GM23248 (cell line): Measurements from ENCODE around the gene UBXN10. TPM values are rescaled to one million over a fixed set of nuclear protein-coding genes. Genes with fewer than 3 reads are reported as not detected.

Experiments
- DNase-seq: peaks from one replicate; pipeline ENCODE4 v3.0.0-alpha.2; 2015
- H2AFZ ChIP-seq: fragments of 200-600 bp; sonication (generic); 2 replicates; pipeline ENCODE4 v1.6.1; 2016; ENCODE audit warnings: antibody characterized with exemption
- H3F3A ChIP-seq: fragments of 200-600 bp; sonication (generic); 2 replicates; pipeline ENCODE4 v1.6.1; 2016; ENCODE audit warnings: mild to moderate bottlenecking, antibody characterized with exemption, mixed run types; ENCODE audit not compliant: insufficient read depth
- H3K27ac ChIP-seq: fragments of 200-600 bp; sonication (generic); 2 replicates; pipeline ENCODE4 v1.5.1; 2016; ENCODE audit warnings: mild to moderate bottlenecking
- H3K27me3 ChIP-seq: fragments of 200-600 bp; sonication (generic); replicated peaks from 2 replicates; pipeline ENCODE4 v1.6.1; 2016; ENCODE audit warnings: mild to moderate bottlenecking; ENCODE audit not compliant: insufficient read depth
- H3K36me3 ChIP-seq: fragments of 200-600 bp; sonication (generic); 2 replicates; pipeline ENCODE4 v1.6.1; 2016; ENCODE audit warnings: low read depth, mild to moderate bottlenecking
- H3K4me1 ChIP-seq: fragments of 200-600 bp; sonication (generic); 2 replicates; pipeline ENCODE4 v1.6.1; 2016; ENCODE audit warnings: mild to moderate bottlenecking; ENCODE audit not compliant: insufficient read depth
- H3K4me2 ChIP-seq: fragments of 200-600 bp; sonication (generic); one replicate; pipeline ENCODE4 v1.6.1; 2016; ENCODE audit warnings: mild to moderate bottlenecking; ENCODE audit not compliant: unreplicated experiment
- H3K4me3 ChIP-seq: fragments of 200-600 bp; sonication (generic); 2 replicates; pipeline ENCODE4 v1.5.1; 2016; ENCODE audit warnings: mild to moderate bottlenecking
- H3K79me2 ChIP-seq: fragments of 200-600 bp; sonication (generic); 2 replicates; pipeline ENCODE4 v1.6.1; 2016; ENCODE audit warnings: mild to moderate bottlenecking; ENCODE audit not compliant: insufficient read depth
- H3K9ac ChIP-seq: fragments of 200-600 bp; sonication (generic); 2 replicates; pipeline ENCODE4 v1.6.1; 2016; ENCODE audit warnings: mild to moderate bottlenecking
- H3K9me2 ChIP-seq: fragments of 200-600 bp; sonication (generic); 2 replicates; pipeline ENCODE4 v1.6.1; 2016; ENCODE audit warnings: mixed run types, mild to moderate bottlenecking, moderate library complexity; ENCODE audit not compliant: insufficient read depth
- H3K9me3 ChIP-seq: fragments of 200-600 bp; sonication (generic); one replicate; pipeline ENCODE4 v1.6.1; 2017; ENCODE audit warnings: low read depth
- H4K20me1 ChIP-seq: fragments of 200-600 bp; sonication (generic); 2 replicates; pipeline ENCODE4 v1.6.0; 2016; ENCODE audit not compliant: insufficient read depth
- EZH2 ChIP-seq: fragments of 200-600 bp; sonication (generic); IDR thresholded peaks from 2 replicates; pipeline ENCODE4 v1.6.1; 2018; ENCODE audit warnings: antibody characterized with exemption, mild to moderate bottlenecking; ENCODE audit not compliant: insufficient read depth, poor library complexity, severe bottlenecking
- EZH2phosphoT487 ChIP-seq: fragments of 200-600 bp; sonication (generic); IDR thresholded peaks from 2 replicates; pipeline ENCODE4 v1.6.1; 2018; ENCODE audit warnings: antibody characterized with exemption, moderate library complexity, mild to moderate bottlenecking, low read depth; ENCODE audit not compliant: insufficient read depth
- WGBS, 2 experiments: methylation state at CpG; one replicate each; pipeline ENCODE4 v1.1.6; 2015 to 2017; ENCODE audit warnings: low lambda C conversion rate in 2 of 2, low coverage in 1 of 2; ENCODE audit errors: missing lambda C conversion rate in 2 of 2; 5-methylcytosine and 5-hydroxymethylcytosine counted together
- in situ Hi-C: fragments of 300-500 bp; cut with MboI; formaldehyde crosslinking; loops from 2 replicates; pipeline ENCODE4 v1.15.0; 2020
- polyA plus RNA-seq: library from polyadenylated mRNA; unstranded; fragments of >200 nt; fragmentation: Nextera tagmentation; extraction: Ambion mirVana; gene quantifications from 2 replicates; pipeline ENCODE4 v1.2.1, GENCODE V29; 2016
- total RNA-seq: library from RNA; depleted of rRNA; stranded (reverse); fragments of >200 nt; shearing (Covaris generic); gene quantifications from 2 replicates; pipeline ENCODE4 v1.2.3, GENCODE V29; 2014

Gene UBXN10
- total and polyA plus RNA-seq, 2 experiments from 2014 or later: 0.11 TPM; not detected in 1

DNA sequence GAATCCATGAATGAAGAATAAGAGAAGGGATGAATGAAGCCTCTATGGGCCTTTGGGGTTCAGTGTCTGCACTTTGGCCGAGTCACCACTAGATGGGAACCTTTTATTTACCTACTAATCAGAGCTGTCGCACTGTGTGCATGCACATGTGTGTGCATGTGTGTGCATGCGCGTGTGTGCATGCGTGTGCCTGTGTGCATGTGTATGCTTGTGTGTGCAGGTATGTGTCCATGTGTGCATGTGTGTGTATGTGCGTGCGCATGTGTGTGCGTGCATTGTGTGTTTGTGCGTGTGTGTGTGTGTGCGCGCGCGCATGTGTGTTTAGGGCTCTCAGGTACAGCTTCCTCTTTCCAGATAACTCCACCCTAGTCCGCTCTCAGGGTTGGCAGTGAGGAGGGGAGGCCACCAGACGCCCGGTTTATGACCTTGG, 20.4 kb upstream of the UBXN10 start:
- Histone ChIP-seq H3K4me3 (no peak overlapping the region), H4K20me1 (no peaks in the 10 kb centered on the region), H3K4me2 (no peak overlapping the region), H3K36me3 (no peaks in the 10 kb centered on the region), H3F3A (no peaks in the 10 kb centered on the region), H3K4me1 (no peaks in the 10 kb centered on the region), H3K79me2 (no peaks in the 10 kb centered on the region), H3K27me3 (no peaks in the 10 kb centered on the region; the same call in 1 of the 2 replicates), H3K9me2 (no peaks in the 10 kb centered on the region), H3K9me3 (no peaks in the 10 kb centered on the region), H2AFZ (no peak overlapping the region), H3K27ac (no peak overlapping the region), H3K9ac (no peak overlapping the region)
- WGBS, 2 experiments: 90 to 93% methylated on average over 16 of the region's 16 CpGs
- no peak for TF ChIP-seq EZH2phosphoT487
- TF ChIP-seq EZH2: no peak
- peak; percentile 43 for DNase-seq
- in situ Hi-C loops: no loop called here

DNA sequence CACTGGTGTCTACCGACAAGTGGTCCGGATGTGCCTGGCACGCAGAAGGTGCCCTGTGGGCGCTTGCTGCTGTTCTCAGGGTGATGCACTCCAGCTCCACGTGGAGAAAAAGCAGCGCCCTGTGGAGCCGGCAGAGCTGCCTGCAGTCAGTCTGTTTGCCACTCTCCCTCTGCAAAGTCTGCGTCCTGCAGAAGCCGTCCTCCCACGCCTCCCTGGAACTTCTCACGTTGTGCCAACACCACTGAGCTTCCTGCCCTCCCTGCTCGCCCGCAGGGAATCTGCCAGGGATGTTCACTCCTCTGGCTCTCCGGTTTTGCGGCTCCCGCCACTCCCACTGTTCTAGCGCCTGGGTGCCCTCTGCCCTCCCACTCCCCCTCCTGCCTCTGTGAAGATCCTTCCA, 19.8 kb upstream of the UBXN10 start:
- WGBS, 2 experiments: 49 to 56% methylated on average over 13 to 17 of the region's 17 CpGs

DNA sequence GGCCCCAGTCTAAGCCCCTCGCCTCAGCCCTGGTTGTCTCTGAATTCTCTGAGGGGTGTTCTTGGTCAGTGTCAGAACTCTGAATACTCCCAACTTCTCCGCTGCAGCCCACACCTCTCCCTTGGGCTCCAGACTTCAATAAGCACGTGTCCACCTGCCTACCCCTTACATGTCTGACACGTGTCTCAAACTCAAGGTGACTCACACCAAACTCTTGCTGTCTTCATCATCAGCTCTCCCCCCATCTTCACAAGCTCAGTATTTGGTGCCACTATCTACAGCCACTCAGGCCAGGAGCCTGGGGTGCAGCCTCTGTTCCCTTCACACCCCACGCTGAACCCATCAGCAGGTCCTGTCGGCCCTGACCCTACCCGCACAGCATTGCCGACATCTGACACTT, 18.8 kb upstream of the UBXN10 start:
- in situ Hi-C loops: no loop called here
- H3K4me2 ChIP-seq: no peak overlapping the region
- WGBS, 2 experiments: 70 to 78% methylated on average over 8 of the region's 8 CpGs

More for the DNA sequence above, 19.8 kb upstream of the UBXN10 start:
- no peak overlapping the region for H3K4me2 ChIP-seq
- no peaks in the 10 kb centered on the region; the same call in 1 of the 2 replicates for H3K27me3 ChIP-seq
- H3F3A ChIP-seq: no peaks in the 10 kb centered on the region
- TF ChIP-seq EZH2 (no peak), EZH2phosphoT487 (no peak)
- H3K9me3 ChIP-seq: no peaks in the 10 kb centered on the region
- peak; percentile 56 for DNase-seq
- H3K9ac ChIP-seq: no peak overlapping the region
- H4K20me1 ChIP-seq: no peaks in the 10 kb centered on the region
- in situ Hi-C loops: no loop called here
- no peaks in the 10 kb centered on the region for H3K9me2 ChIP-seq
- no peak overlapping the region for H3K27ac ChIP-seq
- no peaks in the 10 kb centered on the region for H3K79me2 ChIP-seq
- H3K4me3 ChIP-seq: no peak overlapping the region
- no peaks in the 10 kb centered on the region for H3K36me3 ChIP-seq
- H3K4me1 ChIP-seq: no peaks in the 10 kb centered on the region
- no peak overlapping the region for H2AFZ ChIP-seq

DNA sequence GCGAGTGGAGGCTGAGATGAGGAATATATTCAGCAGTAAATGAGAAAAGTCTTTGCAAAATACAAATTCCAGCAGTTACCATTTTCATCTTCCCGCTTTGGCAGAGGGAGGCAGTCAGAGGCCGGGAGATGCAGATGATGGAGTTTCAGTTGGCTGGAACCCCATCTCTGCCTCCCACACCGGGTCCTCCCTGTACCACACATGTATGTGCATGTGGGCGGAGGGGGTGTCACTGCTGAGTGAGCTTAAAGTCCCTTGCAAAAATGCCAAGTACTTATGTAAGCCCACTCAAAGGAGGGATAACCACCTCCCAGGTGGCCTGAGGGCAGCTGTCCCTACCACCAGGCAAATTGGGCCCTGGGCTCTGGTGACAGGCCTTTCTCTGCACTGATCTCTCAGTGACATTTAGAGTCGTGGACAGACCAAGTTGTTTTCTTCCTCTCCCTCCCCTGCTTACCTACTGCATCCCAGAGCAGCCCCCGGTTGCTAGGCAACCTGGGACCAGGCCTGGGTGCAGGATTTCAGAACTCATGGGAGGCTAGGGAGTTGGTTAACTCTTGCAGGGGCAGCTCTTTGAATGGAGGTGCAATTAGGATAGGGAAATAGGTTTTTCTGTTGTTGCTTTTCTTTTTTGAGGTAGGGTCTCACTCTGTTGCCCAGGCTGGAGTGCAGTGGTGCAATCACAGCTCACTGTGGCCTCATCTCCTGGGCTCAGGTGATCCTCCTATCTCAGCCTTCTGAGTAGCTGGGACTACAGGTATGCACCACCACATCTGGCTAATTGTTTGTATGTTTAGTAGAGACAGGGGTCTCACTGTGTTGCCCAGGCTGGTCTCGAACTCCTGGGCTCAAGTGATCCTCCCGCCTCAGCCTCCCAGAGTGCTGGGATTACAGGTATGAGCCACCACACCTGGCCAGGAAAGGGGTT, 17.1 kb upstream of the UBXN10 start:
- no peaks in the 10 kb centered on the region for H3K79me2 ChIP-seq
- 52 to 57% methylated on average over 9 of the region's 9 CpGs for WGBS, 2 experiments
- no peaks in the 10 kb centered on the region for H3F3A ChIP-seq
- no peak overlapping the region for H2AFZ ChIP-seq
- in situ Hi-C loops: no loop called here
- no peaks in the 10 kb centered on the region for H3K9me3 ChIP-seq
- no peak overlapping the region for H3K4me3 ChIP-seq
- DNase-seq: no peak
- no peaks in the 10 kb centered on the region for H3K36me3 ChIP-seq
- H3K4me1 ChIP-seq: no peaks in the 10 kb centered on the region
- no peaks in the 10 kb centered on the region; the same call in 1 of the 2 replicates for H3K27me3 ChIP-seq
- TF ChIP-seq EZH2 (no peak), EZH2phosphoT487 (no peak)
- no peak overlapping the region for H3K4me2 ChIP-seq
- H3K27ac ChIP-seq: no peak overlapping the region
- H4K20me1 ChIP-seq: no peaks in the 10 kb centered on the region
- no peak overlapping the region for H3K9ac ChIP-seq
- no peaks in the 10 kb centered on the region for H3K9me2 ChIP-seq

More for the DNA sequence above, 18.8 kb upstream of the UBXN10 start:
- H3K27me3 ChIP-seq: no peaks in the 10 kb centered on the region; the same call in 1 of the 2 replicates
- no peaks in the 10 kb centered on the region for H3K9me2 ChIP-seq
- TF ChIP-seq EZH2: no peak
- no peak for TF ChIP-seq EZH2phosphoT487
- no peak overlapping the region for H2AFZ ChIP-seq
- no peaks in the 10 kb centered on the region for H3K4me1 ChIP-seq
- H3K36me3 ChIP-seq: no peaks in the 10 kb centered on the region
- no peaks in the 10 kb centered on the region for H3F3A ChIP-seq
- no peak for DNase-seq
- no peak overlapping the region for H3K27ac ChIP-seq
- H3K4me3 ChIP-seq: no peak overlapping the region
- H3K9ac ChIP-seq: no peak overlapping the region
- H4K20me1 ChIP-seq: no peaks in the 10 kb centered on the region
- no peaks in the 10 kb centered on the region for H3K9me3 ChIP-seq
- H3K79me2 ChIP-seq: no peaks in the 10 kb centered on the region
